ENCODE data around the gene FCGBP.
"Not testable (repeated sequence)": the region's sequence is repeated elsewhere in the genome, so short reads cannot be mapped to it uniquely, and the experiment has no call there.

FCGBP gene

DNA sequence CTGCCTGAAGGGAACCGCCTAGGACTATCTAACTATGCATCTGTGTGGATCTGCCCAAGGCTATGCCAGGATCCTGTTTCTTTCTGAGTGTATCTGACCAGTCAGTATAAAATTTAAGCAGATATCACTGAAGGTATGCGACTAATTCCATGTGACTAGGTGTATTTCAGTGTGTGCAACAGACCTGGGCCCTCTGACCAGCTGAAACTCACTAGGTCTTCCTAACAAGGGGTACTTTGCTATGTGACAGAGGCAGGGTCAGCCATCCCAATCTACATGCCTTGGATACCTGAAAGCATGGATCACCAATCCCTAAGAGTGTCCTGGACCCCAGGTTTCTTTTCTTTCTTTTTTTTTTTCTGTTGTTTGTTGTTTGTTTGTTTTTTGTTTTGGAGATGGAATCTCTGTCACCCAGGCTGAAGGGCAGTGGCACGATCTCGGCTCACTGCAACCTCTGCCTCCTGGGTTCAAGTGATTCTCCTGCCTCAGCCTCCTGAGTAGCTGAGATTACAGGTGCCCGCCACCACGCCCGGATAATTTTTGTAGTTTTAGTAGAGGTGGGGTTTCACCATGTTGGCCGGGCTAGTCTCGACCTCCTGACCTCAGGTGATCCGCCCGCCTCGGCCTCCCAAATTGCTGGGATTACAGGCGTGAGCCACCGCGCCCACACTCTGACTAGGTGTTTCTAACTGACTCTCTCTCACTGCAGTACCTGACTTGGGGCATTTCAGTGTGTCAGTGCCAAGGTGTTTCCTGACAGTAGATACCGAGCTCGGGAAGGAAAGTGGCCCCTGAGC is 43.5 kb downstream of the FCGBP start:
- TF ChIP-seq CTCF (IDR thresholded peaks at IDR 0.05; ENCODE audit: control extremely low read depth, extremely low read depth, low read depth, missing control alignments), result no peak
- POLR2A ChIA-PET, result no interaction called here
- CTCF ChIA-PET, result no interaction called here

GRCh38 chr19:39889872-39890754 is 44.3 kb downstream of the FCGBP start:
- DNase-seq (ENCODE audit: extremely low spot score); POLR2A ChIA-PET; CTCF ChIA-PET: not testable (repeated sequence)

More for the DNA sequence above, 43.5 kb downstream of the FCGBP start:
- no peak for DNase-seq (ENCODE audit: extremely low spot score)

- POLR2A ChIA-PET; DNase-seq (ENCODE audit: extremely low spot score); CTCF ChIA-PET: not testable (repeated sequence)
These were observed 46.9 kb downstream of the FCGBP start for GRCh38 chr19:39887456-39887951.

DNA sequence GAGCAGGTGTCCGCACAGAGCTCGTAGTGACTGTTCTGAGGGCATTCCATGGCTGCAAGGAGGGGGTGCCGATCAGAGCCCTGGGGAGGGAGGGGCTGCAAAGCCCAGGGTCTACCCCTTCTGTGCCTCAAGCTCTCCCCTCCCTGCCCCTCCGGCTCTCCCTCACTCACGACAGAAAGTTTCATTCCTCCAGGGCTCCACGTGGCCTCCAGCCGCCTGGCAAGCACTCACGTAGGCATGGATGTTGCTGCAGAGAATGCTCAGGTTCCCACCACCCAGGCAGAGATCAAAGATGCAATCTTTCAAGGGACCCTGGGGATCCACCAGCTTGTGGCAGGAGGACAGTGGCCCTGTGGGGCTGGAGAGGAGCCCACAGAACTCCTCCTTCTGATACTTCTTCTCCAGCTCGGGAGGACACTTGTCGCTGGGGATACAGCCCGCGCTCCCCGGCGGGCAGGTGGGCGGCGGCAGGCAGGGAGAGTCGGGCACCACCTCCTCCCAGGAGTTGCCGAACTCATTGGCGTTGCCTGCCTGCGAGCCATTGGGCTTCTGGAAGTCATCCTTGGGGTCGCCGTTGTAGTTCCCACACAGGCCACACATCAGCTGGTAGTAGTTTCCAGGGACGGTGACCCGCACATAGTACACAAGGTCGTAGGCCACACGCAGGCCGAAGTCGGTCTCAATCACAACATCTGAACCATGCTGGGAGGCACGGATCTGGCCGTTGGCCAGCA is 48.4 kb downstream of the FCGBP start:
- CTCF ChIA-PET; POLR2A ChIA-PET; DNase-seq (ENCODE audit: extremely low spot score): not testable (repeated sequence)

- POLR2A ChIA-PET; DNase-seq (ENCODE audit: extremely low spot score); CTCF ChIA-PET: not testable (repeated sequence)
These were observed 49.7 kb downstream of the FCGBP start for GRCh38 chr19:39884721-39885120.

Data from GM10248 (cell line).